PC-9 (cell line): Measurements from ENCODE around the gene ACTN1.

Source experiments
- CTCF ChIP-seq: fragments of 200-600 bp; sonication (generic); conservative IDR thresholded peaks from 2 replicates; pipeline ENCODE4 v1.6.1; 2017; ENCODE audit warnings: mixed run types, antibody characterized with exemption, mild to moderate bottlenecking, moderate library complexity
- EZH2 ChIP-seq: fragments of 200-600 bp; sonication (generic); IDR thresholded peaks from 2 replicates; pipeline ENCODE4 v1.8.0; 2017; ENCODE audit warnings: antibody characterized with exemption, low read depth

GRCh38 chr14:68888883-68889282, 90.2 kb downstream of the ACTN1 start:
- TF ChIP-seq CTCF (no peak), EZH2 (no peak)
